GM12872 (cell line): Measurements from ENCODE around the gene BTF3.
A peak's percentile ranks its signal among the peaks of the same experiment; 100 is the strongest.

Source experiments
- TF ChIP-seq, protein P1 (sequence below): IDR thresholded peaks from 3 replicates; pipeline ENCODE4 v1.5.1; 2011; ENCODE audit warnings: low read depth, mild to moderate bottlenecking, low read length, moderate library complexity; ENCODE audit not compliant: insufficient read depth

The BTF3 gene

DNA sequence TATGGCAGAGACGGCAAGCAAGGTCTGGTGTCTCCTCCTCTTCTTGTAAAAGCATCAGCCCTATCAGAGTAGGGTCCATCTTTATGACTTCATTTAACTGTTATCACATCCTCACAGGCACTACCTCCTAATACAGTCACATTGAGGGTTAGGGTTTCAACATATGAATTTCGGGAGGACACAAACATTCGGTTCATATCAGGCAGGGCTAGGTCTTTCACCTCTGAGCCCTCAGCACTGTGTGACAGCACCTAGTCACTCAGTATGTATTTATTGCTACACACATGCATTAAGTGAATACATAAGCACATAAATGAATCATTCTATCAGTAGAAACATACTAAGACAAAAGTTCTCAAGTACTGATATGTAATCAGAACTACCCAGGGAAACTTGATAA, 9.4 kb upstream of the BTF3 start:
- TF ChIP-seq, protein P1, sequence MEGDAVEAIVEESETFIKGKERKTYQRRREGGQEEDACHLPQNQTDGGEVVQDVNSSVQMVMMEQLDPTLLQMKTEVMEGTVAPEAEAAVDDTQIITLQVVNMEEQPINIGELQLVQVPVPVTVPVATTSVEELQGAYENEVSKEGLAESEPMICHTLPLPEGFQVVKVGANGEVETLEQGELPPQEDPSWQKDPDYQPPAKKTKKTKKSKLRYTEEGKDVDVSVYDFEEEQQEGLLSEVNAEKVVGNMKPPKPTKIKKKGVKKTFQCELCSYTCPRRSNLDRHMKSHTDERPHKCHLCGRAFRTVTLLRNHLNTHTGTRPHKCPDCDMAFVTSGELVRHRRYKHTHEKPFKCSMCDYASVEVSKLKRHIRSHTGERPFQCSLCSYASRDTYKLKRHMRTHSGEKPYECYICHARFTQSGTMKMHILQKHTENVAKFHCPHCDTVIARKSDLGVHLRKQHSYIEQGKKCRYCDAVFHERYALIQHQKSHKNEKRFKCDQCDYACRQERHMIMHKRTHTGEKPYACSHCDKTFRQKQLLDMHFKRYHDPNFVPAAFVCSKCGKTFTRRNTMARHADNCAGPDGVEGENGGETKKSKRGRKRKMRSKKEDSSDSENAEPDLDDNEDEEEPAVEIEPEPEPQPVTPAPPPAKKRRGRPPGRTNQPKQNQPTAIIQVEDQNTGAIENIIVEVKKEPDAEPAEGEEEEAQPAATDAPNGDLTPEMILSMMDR = no peak

DNA sequence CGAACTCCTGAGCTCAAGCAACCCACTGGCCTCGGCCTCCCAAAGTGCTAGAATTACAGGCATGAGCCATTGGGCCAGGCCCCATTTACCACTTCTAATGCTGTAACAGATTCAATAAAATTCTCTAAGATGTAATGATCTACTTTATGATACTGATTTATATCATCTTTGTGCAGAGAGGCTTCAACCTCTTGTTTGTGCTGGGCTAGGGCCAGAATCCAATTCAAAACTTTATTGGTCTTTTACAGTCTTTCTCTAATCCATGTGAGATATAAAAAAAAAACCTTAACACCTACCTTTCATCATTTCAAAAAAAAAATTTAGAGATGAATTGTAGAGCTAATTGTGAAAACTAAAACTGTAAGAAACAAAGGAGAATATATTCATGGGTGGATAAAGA, 8.2 kb upstream of the BTF3 start:
- TF ChIP-seq, protein P1 = no peak

DNA sequence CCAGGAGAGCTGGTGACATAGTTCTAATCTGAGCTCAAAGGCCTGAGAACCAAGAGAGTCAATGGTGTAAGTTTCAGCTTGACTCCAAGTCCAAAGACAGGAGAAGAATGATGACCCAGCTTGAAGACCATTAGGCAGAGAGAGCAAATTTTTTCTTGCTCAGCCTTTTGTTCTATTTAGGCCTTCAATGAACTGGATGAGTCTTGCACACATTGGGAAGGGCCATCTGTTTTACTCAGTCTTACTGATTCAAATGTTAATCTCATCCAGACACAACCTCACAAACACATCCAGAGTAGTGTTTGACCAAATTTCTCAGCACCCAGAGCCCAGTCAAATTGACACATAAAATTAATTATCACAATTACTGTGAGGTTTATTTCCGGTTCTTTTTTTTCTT, 7.1 kb upstream of the BTF3 start:
- TF ChIP-seq, protein P1 = no peak

DNA sequence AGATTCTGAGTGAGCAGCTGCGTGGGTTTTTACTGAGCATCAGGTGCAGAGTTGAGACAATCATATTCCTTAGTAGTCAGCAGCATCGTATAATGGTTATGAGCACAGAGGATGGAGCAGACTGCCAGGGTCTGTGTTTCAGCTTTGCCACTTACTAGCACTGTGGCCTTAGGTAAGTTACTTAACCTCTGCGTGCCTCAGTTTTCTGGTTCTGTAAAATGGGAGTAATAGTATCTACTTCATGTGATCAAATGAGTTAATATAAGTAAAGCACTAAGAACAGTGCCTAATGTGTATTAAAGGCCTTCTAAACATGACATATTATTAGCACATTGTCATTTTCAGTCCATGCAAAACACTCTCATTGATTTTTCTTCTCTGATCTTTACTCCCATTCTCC, 4.8 kb upstream of the BTF3 start:
- TF ChIP-seq, protein P1 = no peak

DNA sequence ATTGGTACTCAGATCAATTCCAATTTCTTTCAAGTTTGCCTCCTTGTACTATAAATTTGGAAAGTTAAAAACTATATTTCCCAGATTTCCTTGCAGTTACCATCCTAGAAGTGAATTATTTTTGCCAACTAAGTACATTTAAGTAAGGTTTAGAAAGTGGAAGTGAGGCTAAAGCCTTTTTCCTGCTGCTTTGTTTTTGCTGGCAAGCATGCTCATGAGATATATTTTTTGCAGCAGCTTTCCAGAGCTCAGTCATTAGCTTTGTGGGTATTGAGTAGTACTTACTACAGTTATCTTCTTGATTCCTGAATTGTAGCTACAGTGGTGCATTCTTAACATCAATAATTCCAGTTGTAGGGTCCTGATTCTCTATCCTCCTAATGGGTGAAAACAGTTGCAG, 3.5 kb upstream of the BTF3 start:
- TF ChIP-seq, protein P1 = no peak

DNA sequence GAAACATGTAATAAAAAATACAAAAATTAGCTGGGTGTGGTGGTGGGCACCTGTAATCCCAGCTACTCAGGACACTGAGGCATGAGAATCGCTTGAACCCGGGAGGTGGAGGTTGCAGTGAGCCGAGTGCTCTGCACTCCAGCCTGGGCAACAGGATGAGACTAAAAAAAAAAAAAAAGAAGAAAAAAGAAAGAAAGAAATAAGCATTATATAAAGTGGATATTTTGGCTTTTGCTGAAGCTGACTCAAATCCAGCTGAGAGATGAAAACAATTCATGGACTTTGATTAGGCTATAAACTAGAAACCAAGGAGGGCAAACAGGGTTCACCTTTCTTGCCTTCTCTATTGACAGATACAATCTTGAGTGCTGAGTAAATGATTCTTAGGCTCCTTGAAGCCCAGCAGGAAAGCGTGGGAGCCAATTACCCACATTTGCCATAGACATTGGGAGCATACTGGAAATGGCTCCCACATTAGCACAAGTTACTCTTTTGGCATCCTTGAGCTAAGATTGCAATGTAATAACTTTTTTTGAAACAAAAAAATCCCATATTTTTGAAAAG, 2.4 kb upstream of the BTF3 start:
- TF ChIP-seq, protein P1 = no peak

DNA sequence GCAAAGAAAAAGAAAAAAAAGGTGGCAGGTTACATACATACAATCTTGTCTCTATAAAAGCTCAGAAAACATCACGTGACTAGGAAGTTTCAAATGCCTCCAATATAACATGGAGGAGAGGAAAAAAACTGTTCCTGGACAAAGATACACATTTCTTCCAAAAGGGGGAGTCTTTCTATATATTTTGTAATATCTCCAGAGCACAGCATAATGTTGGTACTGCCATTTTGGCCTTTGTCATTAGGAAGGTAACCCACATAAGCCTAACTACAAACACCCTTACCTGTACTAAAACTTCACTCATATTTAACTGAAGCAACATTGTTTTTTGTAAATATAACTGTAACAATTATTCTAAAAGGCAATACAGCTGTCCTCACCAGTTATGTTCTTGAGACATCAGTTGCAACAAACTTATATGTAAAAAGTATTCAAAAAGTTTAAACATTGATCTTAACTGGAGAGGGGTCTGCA, 1.2 kb upstream of the BTF3 start:
- TF ChIP-seq, protein P1 = peak; percentile 21; the same call in 1 of the 3 replicates

DNA sequence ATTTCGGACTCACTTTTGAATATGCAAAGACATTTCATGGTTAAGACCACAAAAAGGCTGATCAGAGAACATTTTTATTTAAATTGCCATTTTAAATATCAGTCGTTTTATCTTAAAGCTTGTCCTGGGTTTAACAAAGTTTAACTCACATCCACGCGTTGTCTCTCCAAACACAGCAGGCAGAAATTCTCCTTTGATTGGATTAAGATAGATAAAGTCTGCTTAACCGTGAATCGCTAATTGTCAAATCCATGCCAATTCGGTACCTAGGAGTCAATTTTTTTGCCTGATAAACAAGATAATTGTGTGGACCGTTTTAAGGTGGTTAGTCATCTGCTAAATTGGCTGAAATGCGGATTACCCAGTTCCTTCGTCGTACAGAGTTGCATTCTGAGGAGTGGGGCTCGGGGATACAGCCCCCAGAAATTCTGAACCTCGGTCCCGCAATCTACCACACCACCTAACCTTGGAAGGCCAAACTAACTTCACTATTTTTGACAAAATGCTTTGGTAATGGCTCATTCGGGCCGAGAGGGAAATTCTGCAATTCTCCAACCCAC, 665 bp upstream of the BTF3 start:
- TF ChIP-seq, protein P1 = no peak
